Right cardiac atrium (tissue), 5 donors: Measurements from ENCODE around the gene ZFYVE21. TPM values are rescaled to one million over a fixed set of nuclear protein-coding genes. Genes with fewer than 3 reads are reported as not detected.

Experiments
- ATAC-seq, 2 donors: fragments of 200-7000 bp; cut with Tn5 transposase; one replicate each; pipeline versions ENCODE4 v1.8.0 to v1.9.1; 2020; ENCODE audit warnings: moderate library complexity in 2 of 2, mild to moderate bottlenecking in 1 of 2
- DNase-seq, 3 donors: peaks; one replicate each; pipeline ENCODE4 v3.0.0-alpha.2; 2020
- H3K27ac ChIP-seq: one replicate; pipeline ENCODE4 v1.5.1; 2013; ENCODE audit warnings: mild to moderate bottlenecking, low read length, control low read depth, moderate library complexity
- H3K27me3 ChIP-seq: one replicate; pipeline ENCODE4 v1.6.1; 2013; ENCODE audit not compliant: control insufficient read depth, insufficient read depth
- H3K4me1 ChIP-seq: one replicate; pipeline ENCODE4 v1.6.1; 2013; ENCODE audit warnings: low read length; ENCODE audit not compliant: control insufficient read depth, insufficient read depth
- H3K4me3 ChIP-seq: one replicate; pipeline ENCODE4 v1.5.1; 2013; ENCODE audit warnings: low read length, control low read depth
- H3K9me3 ChIP-seq: one replicate; pipeline ENCODE4 v1.6.1; 2013; ENCODE audit warnings: low read length; ENCODE audit not compliant: control insufficient read depth
- WGBS: extraction: QIAGEN DNeasy Blood & Tissue Kit; methylation state at CpG from one replicate; pipeline ENCODE4 v1.1.7; 2013; 5-methylcytosine and 5-hydroxymethylcytosine counted together
- intact Hi-C, 4 donors: fragments of 100-400 bp; cut with DNase I; formaldehyde crosslinking; loops; one replicate each; pipeline versions ENCODE4 v1.11.0 to v1.14.0; 2022 to 2023
- polyA plus RNA-seq: library from polyadenylated mRNA; stranded (reverse); fragments of 200-250 nt; gene quantifications from one replicate; pipeline ENCODE4 v1.2.3, GENCODE V29; 2013
- total RNA-seq, 4 donors: library from RNA; stranded (reverse); fragmentation: NEBNext Ultra II Directional; extraction: Animal tissue kit (Norgen Biotek cat#: 25700); gene quantifications; one replicate each; pipeline ENCODE4 v1.2.1, GENCODE V29; 2021
- donor health status: healthy with polysubstance abuse.
- donor health status: DM: no; HTN: yes; CAD: no.
- donor health status: DM: no; HTN: no; CAD: no.
- donor health status: DM: no; HTN: yes; CAD: no; lungs with severe emphysema.
- donor health status: DM: yes; HTN: yes; CAD: no.

The ZFYVE21 gene
- total and polyA plus RNA-seq, 5 donors, result 42.0 to 66.8 (median 59.7) TPM

DNA sequence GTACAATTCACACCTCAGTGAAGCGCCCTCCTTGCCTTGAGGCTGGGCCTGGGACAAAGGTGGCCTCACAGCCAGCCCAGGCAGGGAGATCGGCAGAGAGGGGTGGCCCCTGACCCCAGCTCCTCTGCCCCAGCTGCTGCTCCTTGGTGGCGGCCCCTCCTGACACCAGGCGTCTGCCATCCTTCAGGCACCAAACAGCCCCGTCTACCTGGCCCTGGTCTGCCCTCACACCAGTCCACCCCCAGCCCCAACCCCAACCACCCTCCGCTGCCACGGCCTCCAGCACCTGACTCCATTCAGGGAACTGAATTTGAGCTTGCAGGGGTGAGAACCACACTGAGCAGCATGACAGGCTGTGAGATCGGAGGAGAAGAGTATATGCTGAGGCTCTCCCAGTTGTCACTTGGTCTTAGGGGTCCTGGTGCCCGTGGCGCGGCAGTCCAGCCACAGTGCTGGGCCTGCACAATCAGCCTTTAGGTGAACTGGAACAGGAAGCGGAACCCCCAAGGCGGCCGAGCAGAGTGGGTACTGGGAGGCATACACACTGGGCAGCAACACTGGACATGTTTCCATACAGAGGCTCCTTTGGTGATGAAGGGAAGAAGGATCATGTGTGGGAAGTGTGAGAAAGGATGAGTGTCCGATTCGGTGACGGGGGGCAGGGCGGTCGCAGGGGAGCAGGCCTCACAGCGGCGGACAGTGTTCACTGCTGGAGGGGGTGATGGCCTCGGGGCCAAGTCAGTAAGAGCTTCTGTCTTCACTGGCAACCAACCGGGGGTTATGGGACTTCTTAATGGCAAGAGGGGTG, 18.7 kb downstream of the ZFYVE21 start:
- DNase-seq, result peak in 1 of 3 donors; percentile 65
- no peak overlapping the region for H3K27ac ChIP-seq
- WGBS, result 90% methylated on average over 23 of the region's 23 CpGs

DNA sequence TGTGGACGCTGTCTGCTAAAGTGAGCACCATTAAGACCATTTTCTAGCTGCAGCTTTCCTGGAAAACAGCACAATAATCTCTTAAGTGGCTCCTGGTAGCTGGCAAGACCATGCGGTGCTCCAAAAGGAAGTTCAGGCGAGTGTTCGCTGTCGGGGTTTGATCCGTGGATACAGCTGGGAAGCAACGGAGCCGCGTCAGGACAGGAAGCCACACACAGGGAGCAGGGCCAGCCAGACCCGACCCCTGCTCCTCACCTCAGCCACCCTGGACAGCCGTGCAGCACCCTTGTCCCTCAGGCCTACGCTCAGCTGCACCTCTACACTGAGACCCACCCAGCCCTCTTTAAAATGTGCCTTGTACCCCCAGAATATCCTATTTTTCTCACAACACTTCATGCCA, 19.4 kb downstream of the ZFYVE21 start:
- Histone ChIP-seq H3K27ac (no peak overlapping the region), H3K4me3 (no peak overlapping the region), H3K4me1 (peaks cover 3% of the 10 kb centered on the region), H3K9me3 (no peaks in the 10 kb centered on the region), H3K27me3 (no peaks in the 10 kb centered on the region)
- DNase-seq (no peak), ATAC-seq (peak in 1 of 2 donors; percentile 12)
- intact Hi-C loops, result no loop called here
- WGBS, result 48% methylated on average over 12 of the region's 12 CpGs

More for the DNA sequence above, 18.7 kb downstream of the ZFYVE21 start:
- ATAC-seq, result no peak
- Histone ChIP-seq H3K4me3 (no peak overlapping the region), H3K4me1 (peaks cover 3% of the 10 kb centered on the region), H3K9me3 (no peaks in the 10 kb centered on the region), H3K27me3 (no peaks in the 10 kb centered on the region)
- intact Hi-C loops, result no loop called here

DNA sequence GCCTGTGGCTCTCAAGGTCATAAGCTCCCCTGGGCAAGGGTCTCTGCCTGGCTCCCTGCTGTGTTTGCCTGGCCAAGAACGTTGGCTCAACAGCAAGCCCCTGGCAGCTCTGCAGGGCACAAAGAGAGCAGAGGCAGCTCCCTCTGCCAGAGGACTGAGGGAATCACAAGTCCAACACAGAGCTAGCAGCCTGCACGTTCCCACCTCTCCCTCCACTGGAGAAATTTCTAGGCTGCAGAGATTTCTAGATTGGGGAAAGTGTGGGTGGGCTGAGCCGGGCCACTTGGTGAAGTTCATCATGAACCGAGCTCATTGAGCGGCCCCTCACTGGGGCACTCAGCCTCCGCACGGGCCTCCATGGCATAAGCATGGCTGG, 19.8 kb downstream of the ZFYVE21 start:
- H3K27ac ChIP-seq, result no peak overlapping the region
- H3K4me1 ChIP-seq, result peaks cover 3% of the 10 kb centered on the region
- 47% methylated on average over 7 of the region's 7 CpGs for WGBS
- DNase-seq (peak in 1 of 3 donors; percentile 58), ATAC-seq (peak in 1 of 2 donors; percentile 9)
- no peaks in the 10 kb centered on the region for H3K27me3 ChIP-seq
- no peaks in the 10 kb centered on the region for H3K9me3 ChIP-seq
- H3K4me3 ChIP-seq, result no peak overlapping the region
- intact Hi-C loops, result no loop called here

DNA sequence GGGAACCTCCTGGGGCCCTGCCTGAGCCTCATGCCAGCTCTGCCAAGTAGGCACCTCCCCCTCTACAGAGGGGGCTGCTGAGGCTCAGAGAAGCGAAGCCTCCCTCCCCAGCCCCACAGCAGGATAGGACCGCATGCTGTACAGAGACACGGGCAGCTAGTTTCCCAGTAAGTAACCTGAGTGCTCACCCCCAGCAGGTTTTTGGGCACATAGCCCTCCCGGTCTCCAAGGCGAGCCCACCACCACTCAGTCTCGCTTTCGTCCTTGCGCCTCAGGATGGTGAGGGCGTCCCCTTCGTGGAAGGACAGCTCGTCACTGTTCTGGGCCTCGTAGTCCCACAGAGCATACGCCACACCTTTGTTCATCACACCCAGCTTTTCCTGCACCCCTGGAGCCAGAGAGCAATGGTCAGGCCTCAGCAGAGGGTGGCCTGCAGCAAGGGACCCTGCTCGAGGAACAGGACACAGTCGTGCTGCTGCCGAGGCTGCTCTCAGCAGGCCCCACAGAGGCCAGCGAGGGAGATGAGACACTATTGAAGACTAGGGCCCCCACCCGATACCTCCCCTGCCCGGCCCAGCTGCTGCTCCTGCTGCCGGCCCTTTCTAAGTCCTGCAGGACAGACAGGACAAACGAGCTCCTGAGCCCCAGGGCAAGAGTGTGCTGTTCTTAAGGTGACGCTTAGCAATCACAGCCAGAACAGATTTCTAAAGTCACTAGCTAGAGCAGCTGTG, 20.4 kb downstream of the ZFYVE21 start:
- H3K4me1 ChIP-seq, result peaks cover 3% of the 10 kb centered on the region
- ATAC-seq (no peak), DNase-seq (no peak)
- no peaks in the 10 kb centered on the region for H3K27me3 ChIP-seq
- intact Hi-C loops, result no loop called here
- no peaks in the 10 kb centered on the region for H3K9me3 ChIP-seq
- 81% methylated on average over 22 of the region's 22 CpGs for WGBS
- H3K4me3 ChIP-seq, result no peak overlapping the region
- no peak overlapping the region for H3K27ac ChIP-seq

DNA sequence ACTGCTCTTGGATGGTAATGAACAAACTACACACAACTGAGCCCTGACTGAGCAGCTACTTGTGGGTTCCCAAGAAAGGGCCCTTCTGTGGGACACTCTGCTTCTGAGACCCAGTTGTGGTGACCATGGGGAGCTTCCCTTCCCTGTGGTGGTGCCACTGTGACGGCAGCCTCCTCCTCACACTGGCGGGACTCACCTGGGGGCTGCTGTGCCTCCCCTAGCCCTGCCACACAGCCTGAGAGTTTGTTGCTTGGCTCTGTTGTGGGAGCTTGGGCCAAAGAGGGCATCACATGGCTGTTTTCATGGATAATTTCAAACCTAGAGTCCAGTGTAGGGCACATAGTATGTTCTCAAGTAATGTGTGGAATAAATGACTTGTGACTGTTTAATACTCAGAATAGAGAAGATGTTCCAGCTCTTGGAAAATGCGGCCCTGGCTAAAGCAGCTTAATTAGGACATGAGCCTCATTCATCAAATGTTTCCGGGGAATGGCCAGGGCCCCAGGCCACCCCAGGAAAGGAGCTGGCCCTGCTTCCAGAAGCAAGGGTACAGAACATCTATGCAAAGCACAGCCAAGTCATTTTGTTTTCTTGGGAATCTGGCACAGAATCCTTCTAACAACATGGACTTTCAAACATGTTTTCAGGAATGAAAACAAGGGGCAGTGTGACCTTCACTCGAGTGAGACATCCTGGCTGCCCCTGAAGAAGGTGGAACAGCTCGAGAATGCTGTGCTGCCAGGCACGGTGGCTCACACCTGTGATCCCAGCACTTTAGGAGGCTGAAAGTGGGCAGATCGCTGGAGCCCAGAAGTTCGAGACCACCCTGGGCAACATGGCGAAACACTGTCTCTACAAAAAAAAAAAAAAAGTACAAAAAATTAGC, 21.2 kb downstream of the ZFYVE21 start:
- Histone ChIP-seq H3K9me3 (no peaks in the 10 kb centered on the region), H3K4me1 (peaks cover 3% of the 10 kb centered on the region), H3K27me3 (no peaks in the 10 kb centered on the region), H3K27ac (peak overlapping the region; percentile 46), H3K4me3 (no peak overlapping the region)
- 73% methylated on average over 10 of the region's 10 CpGs for WGBS
- peak; percentile 20 to 27 for ATAC-seq
- peak in 1 of 3 donors; percentile 80 for DNase-seq
- intact Hi-C loops, result no loop called here

DNA sequence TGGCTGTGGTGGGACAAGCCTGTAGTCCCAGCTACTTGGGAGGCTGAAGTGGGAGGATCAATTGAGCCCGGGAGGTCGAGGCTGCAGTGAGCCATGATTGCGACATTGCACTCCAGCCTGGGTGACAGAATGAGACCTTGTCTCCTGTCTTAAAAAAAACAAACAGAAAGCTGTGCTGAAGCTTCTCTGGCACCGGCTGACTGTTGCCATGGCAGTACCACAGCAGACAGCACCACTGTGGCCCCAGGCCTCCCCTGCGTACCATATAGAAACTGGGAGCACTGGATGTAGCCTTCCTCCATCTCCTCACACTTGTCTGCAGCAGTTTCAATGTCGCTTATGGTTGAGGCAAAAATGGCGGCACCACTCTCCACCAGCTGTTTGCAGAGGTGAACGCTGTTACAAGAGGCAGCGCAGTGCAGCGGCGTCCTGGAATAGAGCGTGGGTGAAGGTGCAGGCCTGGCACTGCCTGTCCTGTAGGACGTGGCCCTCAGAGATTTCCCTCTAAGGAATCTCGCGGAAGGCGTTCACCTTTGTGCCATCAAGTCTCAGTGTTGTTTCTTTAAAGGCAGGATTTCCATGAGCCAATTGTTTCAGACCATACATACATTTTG, 21.9 kb downstream of the ZFYVE21 start:
- no peak overlapping the region for H3K4me3 ChIP-seq
- peaks cover 3% of the 10 kb centered on the region for H3K4me1 ChIP-seq
- DNase-seq (no peak), ATAC-seq (no peak)
- intact Hi-C loops, result no loop called here
- H3K27ac ChIP-seq, result no peak overlapping the region
- WGBS, result 93% methylated on average over 16 of the region's 16 CpGs
- H3K9me3 ChIP-seq, result no peaks in the 10 kb centered on the region
- no peaks in the 10 kb centered on the region for H3K27me3 ChIP-seq

DNA sequence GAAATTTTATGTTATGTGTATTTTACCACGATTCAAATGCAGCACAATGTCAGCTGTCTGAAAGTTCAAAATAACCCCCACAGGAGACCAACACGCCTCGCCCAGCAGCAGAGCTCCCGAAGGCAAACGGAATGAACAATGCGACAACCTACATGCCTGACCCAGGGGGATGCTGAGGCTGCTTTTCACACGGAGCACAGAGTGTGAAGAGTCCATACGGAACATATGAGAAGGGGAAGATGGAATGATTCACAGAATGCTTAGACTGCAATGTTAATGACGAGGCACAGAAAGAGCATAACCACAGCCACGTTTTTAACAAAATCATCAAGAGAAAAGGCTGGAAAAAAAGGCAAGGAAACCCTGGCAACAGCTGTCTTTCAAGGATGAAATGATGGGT, 22.6 kb downstream of the ZFYVE21 start:
- no peak for DNase-seq
- Histone ChIP-seq H3K27me3 (no peaks in the 10 kb centered on the region), H3K4me3 (no peak overlapping the region), H3K27ac (no peak overlapping the region), H3K9me3 (no peaks in the 10 kb centered on the region), H3K4me1 (peaks cover 3% of the 10 kb centered on the region)
- 84% methylated on average over 10 of the region's 10 CpGs for WGBS
- ATAC-seq, result no peak
- intact Hi-C loops, result no loop called here

DNA sequence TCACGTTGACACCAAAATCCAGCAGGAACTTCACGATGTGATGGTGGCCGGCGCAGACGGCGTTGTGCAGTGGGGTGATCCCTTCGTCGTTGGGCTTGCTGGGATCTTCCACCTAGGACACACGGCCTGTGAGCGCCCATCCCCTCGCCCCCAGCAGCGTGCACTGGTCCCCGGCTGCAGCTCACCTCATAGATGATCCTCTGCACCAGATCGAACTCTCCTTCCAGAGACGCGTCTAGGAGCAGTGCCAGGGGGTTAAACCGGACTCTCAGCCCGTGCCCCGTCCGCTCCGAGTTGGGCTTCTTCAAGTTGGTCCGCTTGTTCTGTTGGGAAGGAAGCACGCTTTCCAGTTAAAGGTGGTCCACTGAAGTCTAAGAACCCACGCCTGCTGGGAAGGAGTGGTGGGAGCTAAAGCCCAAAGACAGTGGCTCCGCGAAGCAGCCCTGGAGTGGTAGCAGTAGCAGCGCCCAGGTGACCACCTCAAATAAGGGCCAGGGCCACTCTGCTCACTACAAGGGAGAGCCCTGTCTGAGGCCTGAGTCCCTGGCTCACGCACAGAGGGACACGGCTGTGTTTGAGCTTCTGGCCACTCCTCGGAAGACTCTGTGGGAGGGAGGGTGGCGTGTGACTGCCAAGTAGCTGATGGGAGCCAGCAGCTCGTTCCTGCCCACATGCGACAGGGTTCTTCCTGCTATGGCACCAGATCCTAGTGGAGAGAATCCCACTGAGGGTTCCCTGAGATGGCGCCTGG, 23.3 kb downstream of the ZFYVE21 start:
- Histone ChIP-seq H3K9me3 (no peaks in the 10 kb centered on the region), H3K27ac (no peak overlapping the region), H3K27me3 (no peaks in the 10 kb centered on the region), H3K4me3 (no peak overlapping the region), H3K4me1 (peaks cover 3% of the 10 kb centered on the region)
- WGBS, result 85% methylated on average over 34 of the region's 34 CpGs
- intact Hi-C loops, result no loop called here
- DNase-seq, result no peak
- ATAC-seq, result no peak

DNA sequence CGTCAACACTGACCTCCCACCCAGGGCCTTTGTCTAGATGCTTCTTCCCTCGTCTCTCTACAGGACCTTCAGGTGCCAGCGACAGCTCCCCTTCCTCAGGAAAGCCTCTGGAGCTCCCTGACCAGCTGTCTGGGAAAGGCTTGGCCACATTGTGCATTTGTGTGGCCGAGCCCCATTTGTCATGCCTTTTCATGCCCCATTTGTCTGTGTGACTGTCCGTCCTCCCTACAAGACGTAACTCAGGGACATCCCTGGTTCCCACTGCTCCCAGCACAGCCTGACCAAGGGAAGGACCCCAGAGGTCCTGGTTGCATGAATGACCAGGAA, 23.8 kb downstream of the ZFYVE21 start:
- intact Hi-C loops, result no loop called here
- DNase-seq (no peak), ATAC-seq (no peak)
- Histone ChIP-seq H3K27ac (no peak overlapping the region), H3K4me1 (peaks cover 3% of the 10 kb centered on the region), H3K4me3 (no peak overlapping the region), H3K27me3 (no peaks in the 10 kb centered on the region), H3K9me3 (no peaks in the 10 kb centered on the region)
- 88% methylated on average over 6 of the region's 6 CpGs for WGBS

DNA sequence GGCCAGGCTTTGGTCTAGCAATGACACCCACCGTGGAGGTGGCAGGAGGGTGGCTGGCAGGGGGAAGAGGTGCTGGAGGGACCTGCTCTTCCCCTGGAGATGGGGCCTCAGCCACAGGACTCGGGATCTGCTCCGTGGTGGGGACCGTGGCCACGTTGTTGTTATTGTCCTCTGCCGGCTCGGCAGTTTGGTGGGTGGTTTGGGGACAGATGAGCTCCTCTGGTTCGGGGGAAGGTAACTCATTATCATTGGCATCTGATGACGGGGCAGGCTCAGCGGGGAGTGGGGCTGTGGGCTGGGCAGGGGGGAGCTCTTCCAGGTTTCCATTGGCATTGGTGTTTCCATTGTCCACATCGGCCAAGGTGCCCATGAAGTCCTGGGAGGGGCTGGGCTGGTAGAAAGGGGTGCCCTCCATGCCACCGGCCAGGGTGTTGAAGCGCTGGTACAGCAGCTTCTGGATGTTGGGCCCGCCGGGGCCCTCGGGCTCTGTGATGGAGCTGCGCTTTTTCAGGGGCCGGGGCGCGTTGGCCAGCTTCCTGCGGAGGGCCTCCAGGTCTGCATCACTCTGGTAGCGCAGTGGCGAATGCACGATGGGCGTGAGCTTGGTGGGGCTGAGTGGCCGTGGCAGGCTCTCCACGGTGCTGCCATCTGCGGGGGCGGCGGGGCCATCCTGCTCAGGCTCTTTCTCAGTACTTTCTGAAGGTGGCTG, 24.3 kb downstream of the ZFYVE21 start:
- peaks cover 3% of the 10 kb centered on the region for H3K4me1 ChIP-seq
- DNase-seq (no peak), ATAC-seq (no peak)
- no peak overlapping the region for H3K4me3 ChIP-seq
- H3K9me3 ChIP-seq, result no peaks in the 10 kb centered on the region
- intact Hi-C loops, result no loop called here
- WGBS, result 96% methylated on average over 30 of the region's 30 CpGs
- H3K27me3 ChIP-seq, result no peaks in the 10 kb centered on the region
- no peak overlapping the region for H3K27ac ChIP-seq
